MM.1S (cell line): ENCODE data around the gene NUP133.

ENCODE experiments used
- CTCF ChIP-seq: fragments of 300-600 bp; sonication (generic); IDR thresholded peaks from 2 replicates; pipeline ENCODE4 v1.5.1; 2016; ENCODE audit warnings: antibody characterized with exemption, low read length, mixed read lengths
- EZH2 ChIP-seq: fragments of 300-600 bp; sonication (generic); optimal IDR thresholded peaks from 2 replicates; pipeline ENCODE3; 2017; ENCODE audit warnings: low read depth, mild to moderate bottlenecking, antibody characterized with exemption, low read length, mixed read lengths
- EZH2phosphoT487 ChIP-seq: fragments of 300-600 bp; sonication (generic); IDR thresholded peaks from 2 replicates; pipeline ENCODE4 v1.6.1; 2018; ENCODE audit warnings: antibody characterized with exemption, low read length

- TF ChIP-seq CTCF (no peak), EZH2 (no peak), EZH2phosphoT487 (no peak)
Observed at GRCh38 chr1:229454056-229454455, 54.1 kb downstream of the NUP133 start.
